ENCODE results near the gene AUTS2.

Gene AUTS2

GRCh38 chr7:69609541-69610373 is 11.5 kb downstream of the AUTS2 start:
- no peak for TF ChIP-seq CTCF (IDR thresholded peaks at IDR 0.05; ENCODE audit: insufficient read depth, low read length, missing control alignments)
- POLR2A ChIA-PET = no interaction called here
- CTCF ChIA-PET = no interaction called here
- H3K4me3 ChIP-seq (ENCODE audit: low read depth, low read length) = no peak overlapping the region
- DNase-seq (ENCODE audit: low read depth, low spot score) = no peak

- POLR2A ChIA-PET = no interaction called here
- DNase-seq (ENCODE audit: low read depth, low spot score) = no peak
These were observed 12.3 kb downstream of the AUTS2 start for GRCh38 chr7:69610374-69611084.

GRCh38 chr7:69612981-69613380 is 14.7 kb downstream of the AUTS2 start:
- DNase-seq (ENCODE audit: low read depth, low spot score) = no peak
- ChIA-PET CTCF (no interaction called here), POLR2A (no interaction called here)
- H3K4me3 ChIP-seq (ENCODE audit: low read depth, low read length) = no peak overlapping the region
- no peak for TF ChIP-seq CTCF (IDR thresholded peaks at IDR 0.05; ENCODE audit: insufficient read depth, low read length, missing control alignments)

More at GRCh38 chr7:69610374-69611084, 12.3 kb downstream of the AUTS2 start:
- no peak overlapping the region for H3K4me3 ChIP-seq (ENCODE audit: low read depth, low read length)
- CTCF ChIA-PET = no interaction called here
- no peak for TF ChIP-seq CTCF (IDR thresholded peaks at IDR 0.05; ENCODE audit: insufficient read depth, low read length, missing control alignments)

GRCh38 chr7:69613846-69614245 is 15.6 kb downstream of the AUTS2 start:
- CTCF ChIA-PET = no interaction called here
- POLR2A ChIA-PET = no interaction called here
- no peak overlapping the region for H3K4me3 ChIP-seq (ENCODE audit: low read depth, low read length)
- DNase-seq (ENCODE audit: low read depth, low spot score) = no peak
- no peak for TF ChIP-seq CTCF (IDR thresholded peaks at IDR 0.05; ENCODE audit: insufficient read depth, low read length, missing control alignments)

- no peak for DNase-seq (ENCODE audit: low read depth, low spot score)
- H3K4me3 ChIP-seq (ENCODE audit: low read depth, low read length) = no peak overlapping the region
- TF ChIP-seq CTCF (IDR thresholded peaks at IDR 0.05; ENCODE audit: insufficient read depth, low read length, missing control alignments) = no peak
- ChIA-PET CTCF (no interaction called here), POLR2A (no interaction called here)
These were observed 17.4 kb downstream of the AUTS2 start for GRCh38 chr7:69615685-69616084.

- DNase-seq (ENCODE audit: low read depth, low spot score) = no peak
- ChIA-PET CTCF (interaction anchor here (0.9 kb wide), 1 partner anchor 9 kb away, joined by 5 read pairs; no protein-coding TSS in a partner anchor), POLR2A (no interaction called here)
- H3K4me3 ChIP-seq (ENCODE audit: low read depth, low read length) = no peak overlapping the region
- no peak for TF ChIP-seq CTCF (IDR thresholded peaks at IDR 0.05; ENCODE audit: insufficient read depth, low read length, missing control alignments)
These were observed 19.1 kb downstream of the AUTS2 start for GRCh38 chr7:69617364-69617763.
